SHP77 treated with DMSO at 0.1 percent for 48 hours (cell line): ENCODE results near the gene TBC1D22A.

Experiments
- DNase-seq: peaks from one replicate; lab custom pipeline; 2025; lab: John Stamatoyannopoulos, UW

The TBC1D22A gene

DNA sequence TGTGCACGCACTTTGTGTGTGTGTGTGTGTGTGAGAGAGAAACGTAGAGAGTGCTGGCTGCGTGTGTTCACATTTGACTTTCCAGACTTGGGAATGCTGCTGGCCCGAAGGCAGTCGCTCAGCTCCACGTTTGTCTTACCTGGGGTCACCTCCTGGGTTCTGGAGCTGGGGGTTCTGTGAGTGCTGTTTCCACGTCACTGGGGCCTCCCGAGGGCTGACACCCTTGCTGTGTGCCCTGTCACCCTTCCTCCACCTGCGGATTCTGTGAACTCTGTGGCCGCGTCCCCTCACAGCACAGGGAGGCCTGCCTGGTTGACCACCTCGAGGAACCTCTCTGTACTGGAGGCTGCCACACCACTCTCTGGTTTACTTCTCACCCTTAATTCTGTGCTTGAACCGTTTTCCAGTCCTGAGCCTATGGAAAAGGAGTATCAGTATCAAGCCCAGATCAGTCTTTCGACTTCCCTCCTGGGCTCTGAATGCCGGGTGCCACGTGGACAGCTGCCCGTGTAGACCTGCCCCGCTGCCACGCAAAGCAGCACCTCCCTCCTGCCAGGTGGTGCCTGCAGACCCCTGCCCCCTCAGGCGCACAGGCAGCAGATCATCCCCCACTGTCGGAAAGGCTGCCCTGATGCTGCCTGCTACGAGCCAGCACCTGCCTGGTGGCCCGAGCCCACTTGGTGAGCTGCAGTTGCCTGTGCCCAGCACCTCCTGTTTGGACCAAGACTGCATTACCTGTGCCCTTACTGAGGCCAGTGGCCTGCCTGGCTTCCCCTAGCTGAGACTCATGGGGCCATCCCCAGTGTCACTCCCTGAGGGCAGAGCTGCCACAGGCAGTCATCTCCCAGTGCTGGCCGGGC, 233.3 kb downstream of the TBC1D22A start:
- no peak for DNase-seq

- no peak for DNase-seq
These were observed 234.3 kb downstream of the TBC1D22A start for GRCh38 chr22:46996595-46997310.

DNA sequence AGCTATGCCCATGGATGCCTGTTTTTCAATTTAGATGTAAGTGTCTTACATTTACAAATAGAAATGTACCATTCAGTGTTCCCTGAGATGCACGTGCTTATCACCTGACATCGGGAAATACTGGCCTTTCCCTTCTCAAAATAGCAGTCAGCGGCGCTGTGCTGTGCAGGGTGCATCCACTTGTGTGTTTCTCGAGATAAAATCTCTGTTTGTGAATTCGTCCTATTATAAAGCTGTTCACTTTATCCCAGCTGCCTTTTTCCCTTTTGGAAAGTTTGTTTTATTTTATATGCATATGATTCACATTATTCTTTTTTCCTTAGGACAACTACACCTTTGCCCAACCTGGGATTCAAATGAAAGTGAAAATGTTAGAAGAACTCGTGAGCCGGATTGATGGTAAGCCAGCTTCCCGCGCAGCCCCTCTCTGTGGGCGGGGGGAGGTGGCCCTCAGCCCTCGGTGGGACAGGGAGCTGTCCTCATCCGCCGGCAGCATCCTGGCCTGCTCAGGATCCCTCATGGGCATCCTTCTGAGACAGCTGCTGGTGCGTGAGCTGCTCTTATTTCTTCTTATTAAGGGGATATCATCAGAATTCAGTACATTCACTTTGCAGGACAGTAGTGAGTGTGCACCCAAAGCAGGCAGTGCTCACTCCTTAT, 235.0 kb downstream of the TBC1D22A start:
- no peak for DNase-seq

DNA sequence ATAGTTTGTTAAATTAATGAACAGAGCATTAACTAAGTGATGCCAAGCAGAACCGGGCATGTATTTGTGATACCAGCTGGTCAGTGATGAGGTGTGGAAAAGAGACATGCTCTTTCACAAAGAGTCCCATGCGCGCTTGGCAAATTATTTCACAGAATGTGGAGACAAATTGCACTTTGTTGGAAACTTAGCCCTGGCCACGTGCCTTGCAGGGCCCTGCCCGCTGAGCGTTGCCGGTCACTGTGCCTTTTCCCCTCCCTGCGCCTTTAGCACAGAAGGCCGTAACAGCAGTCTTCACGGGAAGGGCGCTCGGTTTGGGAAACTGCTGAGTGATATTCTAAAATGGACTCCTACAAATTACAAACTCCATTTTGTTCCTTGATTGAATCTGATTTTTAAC, 235.9 kb downstream of the TBC1D22A start:
- no peak for DNase-seq

DNA sequence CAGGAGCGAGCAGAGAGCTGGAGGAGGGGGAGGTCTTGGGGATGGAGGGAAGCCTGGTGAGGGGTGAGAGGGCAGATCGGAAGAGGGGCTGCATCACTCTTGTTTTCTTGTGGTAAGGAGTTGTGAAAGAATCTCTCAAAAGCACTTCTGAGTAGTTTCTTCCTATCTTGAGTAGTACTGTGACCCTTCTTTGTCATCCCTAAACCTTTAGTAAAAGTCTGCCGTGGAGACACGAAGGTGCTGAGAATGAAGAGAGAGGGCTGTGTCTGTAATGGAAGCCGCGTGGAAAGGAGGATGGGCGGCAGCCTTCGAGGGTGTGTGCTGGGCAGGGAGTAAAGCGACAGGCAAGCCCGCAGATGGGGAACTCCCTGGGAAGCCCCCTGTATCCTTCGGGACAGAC, 237.8 kb downstream of the TBC1D22A start:
- no peak for DNase-seq

DNA sequence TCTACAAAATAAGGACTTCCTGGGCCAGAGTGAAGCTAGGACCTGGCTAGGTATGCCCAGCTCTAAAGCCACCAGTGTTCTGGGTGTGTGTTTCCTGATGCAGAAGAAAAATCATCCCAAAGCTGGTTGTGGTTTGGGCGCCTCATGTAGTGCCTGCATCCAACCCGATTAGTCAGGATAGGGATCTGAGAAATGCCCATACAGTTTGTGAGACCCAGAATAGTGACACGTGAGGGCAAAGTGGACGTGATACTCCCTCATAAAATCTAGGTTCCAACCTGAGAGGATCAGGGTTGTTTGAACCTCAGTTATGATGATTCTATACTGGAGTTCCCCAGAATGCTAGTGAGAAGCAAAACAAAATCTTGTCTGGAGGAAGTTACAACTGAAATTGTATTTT, 238.4 kb downstream of the TBC1D22A start:
- no peak for DNase-seq

DNA sequence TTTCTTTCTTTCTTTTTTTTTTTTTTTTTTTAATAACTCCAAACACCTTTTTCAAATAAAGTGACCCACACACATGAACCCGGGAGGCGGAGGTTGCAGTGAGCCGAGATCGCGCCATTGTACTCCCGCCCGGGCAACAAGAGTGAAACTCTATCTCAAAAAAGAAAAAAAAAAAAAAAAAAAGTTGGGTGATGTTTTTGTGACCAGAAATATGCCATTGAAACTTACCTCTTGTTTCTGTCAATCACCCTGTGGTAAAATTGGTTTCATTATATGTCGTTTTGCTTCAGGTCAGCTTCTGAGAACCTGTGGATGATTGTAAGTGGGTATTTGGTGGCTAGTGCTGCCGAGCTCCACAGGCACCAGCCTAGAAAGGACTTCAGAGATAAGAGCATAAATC, 238.8 kb downstream of the TBC1D22A start:
- no peak for DNase-seq

GRCh38 chr22:47002692-47003091, 240.2 kb downstream of the TBC1D22A start:
- no peak for DNase-seq

DNA sequence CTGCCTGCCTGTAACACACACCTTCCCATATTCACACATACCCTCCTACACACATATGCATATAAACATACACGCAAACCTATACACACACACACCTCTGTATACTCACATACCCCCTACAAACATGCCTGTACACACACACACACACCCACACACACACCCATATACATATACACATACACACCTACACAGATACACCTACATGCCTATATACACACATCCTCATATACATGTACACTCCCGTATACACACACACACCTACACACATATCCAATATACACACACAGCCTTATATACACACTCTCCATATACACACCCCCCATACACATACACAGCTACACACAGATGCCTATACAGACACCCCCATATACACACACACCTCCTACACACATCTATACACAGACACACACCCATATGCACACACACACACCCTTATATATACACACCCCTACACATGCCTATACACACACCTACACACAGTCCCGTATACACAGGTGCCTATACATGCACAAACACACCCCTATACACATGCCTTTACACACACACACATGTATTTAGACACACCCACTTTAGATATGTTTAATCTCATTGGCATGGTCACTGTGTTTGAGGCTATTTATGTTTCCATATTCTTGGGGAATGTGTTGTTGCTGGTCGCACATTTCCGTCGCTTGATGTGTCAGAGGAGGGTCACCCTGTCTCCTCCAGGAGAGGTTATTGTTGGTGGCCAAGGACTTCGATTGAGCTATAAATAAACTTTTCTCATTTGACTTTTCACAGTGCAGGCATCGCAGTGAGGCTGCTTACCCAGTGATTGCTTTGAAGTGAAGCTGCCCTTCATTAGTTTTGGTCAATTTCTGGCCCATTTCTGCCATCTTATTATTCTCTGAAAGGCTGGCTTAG, 243.3 kb downstream of the TBC1D22A start:
- no peak for DNase-seq

DNA sequence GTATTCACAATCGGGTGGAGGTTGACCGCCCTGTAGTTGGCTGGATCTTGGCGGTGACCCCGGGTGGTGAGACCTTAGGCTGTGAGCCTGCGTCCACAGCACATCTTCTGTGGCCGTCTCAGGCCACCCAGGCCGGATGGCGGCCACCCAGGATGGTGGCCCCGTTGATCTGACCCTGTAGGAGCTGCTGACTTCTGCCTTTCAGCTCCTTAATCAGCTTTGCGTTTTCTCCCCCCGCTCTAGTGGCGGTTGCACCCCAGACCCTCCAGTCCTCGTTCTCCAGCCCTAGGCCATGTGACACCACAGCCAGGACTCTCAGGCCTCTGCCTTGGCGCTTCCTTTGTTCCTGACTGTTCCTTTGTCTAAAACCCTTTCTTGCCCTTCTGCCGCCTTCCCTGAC, 244.0 kb downstream of the TBC1D22A start:
- no peak for DNase-seq

- DNase-seq: no peak
These were observed 244.4 kb downstream of the TBC1D22A start for GRCh38 chr22:47006869-47007268.

- DNase-seq: no peak
These were observed 245.0 kb downstream of the TBC1D22A start for GRCh38 chr22:47007496-47007895.

DNA sequence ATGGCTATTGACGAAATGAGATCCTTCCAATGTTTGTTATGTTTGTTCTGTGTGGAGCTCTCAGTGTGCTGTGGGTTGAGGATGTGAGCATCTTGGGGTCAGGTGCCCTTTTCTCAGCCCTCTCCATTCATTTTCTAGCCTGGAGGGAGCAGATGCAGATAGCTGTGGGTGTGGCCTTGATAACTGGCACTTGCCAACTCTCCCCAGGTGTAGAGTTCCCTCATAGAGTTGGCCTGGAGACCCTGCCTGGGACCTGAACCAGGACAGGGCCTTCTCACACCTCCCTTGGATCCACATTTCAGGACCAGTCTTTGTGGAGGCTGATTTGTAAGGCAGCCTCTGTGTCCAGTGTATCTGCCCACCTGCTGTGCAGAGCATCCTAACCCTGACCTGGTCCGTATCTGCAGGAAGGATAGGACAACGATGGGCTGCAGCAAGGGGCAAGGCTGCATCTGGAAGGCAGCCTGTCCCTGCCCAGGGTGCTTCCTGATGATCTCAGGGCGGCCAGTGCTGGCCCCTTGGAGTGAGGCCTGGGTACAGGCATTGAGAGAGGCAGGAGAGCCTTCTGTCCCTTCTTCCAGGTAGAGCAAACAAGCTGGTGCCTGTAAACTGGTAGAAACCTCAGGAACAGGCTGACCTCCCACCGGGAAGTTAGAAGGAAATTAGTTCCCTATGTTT, 245.9 kb downstream of the TBC1D22A start:
- no peak for DNase-seq

DNA sequence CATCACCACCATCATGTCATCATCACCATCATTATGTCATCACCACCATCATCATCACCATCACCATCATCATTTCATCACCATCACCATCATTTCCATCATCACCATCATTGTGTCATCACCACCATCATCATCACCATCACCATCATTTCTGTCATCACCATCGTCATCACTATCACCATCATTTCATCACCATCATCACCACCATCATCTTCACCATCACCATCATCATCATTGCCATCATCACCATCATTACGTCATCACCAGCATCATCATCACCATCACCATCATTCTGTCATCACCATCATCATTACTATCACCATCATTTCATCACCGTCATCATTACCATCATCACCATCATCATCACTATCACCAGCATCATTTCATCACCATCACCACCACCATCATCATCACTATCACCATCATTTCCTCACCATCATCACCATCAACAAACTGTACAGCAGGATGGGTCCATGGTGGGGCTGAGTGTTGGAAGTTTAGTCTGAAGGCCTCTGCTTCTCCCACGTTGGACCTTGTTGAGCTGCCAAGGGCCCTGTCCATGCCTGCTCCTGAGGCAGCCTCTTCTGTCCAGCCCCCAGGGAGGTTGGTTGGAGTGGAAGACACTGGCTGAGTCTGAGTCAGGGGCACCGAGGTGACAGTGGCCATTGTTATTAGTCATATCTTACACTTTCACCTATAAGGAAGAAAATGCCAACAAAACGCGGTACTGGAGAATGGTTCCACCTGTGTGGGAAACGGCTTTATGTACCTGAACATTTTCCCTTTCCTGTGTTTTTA, 247.1 kb downstream of the TBC1D22A start:
- DNase-seq: no peak

- DNase-seq: no peak
These were observed 247.8 kb downstream of the TBC1D22A start for GRCh38 chr22:47010211-47010610.

- DNase-seq: no peak
These were observed 248.8 kb downstream of the TBC1D22A start for GRCh38 chr22:47011131-47011858.

DNA sequence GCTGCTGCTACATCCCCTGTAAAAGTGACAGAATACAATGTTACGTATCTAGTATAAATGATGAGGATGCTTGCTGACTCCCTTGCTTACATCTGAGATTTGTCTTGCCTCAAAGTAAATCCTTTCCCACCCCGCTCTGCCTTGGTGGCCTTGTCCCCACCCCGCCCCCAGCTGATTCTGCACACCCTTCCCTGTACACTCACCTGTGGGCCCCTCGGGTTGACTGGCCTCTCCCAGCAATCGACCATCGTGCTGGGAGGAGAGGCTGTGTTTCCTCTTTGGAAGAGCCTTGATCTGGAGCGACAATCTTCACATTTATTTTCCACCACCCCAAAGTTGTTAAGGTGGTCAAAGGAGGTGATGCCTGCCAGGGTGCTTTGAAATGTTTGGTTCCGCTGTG, 249.4 kb downstream of the TBC1D22A start:
- no peak for DNase-seq

DNA sequence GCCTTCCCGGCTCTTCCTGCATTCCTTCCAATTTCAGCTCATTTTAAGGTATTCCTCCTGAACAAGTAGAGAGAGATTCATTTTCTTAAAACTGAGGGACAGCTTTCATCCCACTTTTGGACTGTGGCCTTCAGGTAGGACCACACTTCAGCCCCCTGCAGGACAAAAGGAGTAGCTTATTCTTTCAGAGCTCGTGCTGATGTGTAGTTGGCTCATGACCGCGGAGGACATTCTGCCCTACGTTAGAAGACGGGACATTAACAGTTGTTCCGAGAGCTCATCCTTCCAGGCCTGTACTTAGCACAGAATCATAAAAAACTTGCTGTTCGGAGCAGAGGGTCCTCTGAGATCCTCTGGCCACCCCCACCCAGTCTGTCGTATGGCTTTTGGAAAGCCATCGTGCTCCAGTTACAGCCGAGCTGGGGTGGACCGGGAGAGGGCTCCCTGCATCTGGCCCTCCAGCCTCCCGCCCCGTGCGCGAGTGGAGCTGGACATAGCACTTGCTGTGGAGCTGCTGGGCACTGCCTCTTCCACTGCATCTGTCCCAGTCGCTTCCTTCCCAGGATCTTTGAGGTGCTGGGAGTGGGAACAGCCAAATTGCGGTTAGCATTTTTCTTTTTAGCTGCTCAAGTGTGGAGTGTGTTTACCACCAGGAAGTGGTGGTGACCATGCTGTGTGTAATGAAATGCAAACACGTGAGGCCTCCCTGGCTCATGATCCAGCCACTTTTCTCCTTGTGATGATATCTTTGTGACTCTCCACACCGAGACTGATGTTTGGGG, 250.3 kb downstream of the TBC1D22A start:
- no peak for DNase-seq
